CD1c-positive myeloid dendritic cell (primary cell): Measurements from ENCODE around the gene ZNHIT6.
"Not testable (repeated sequence)": the region's sequence is repeated elsewhere in the genome, so short reads cannot be mapped to it uniquely, and the experiment has no call there.

ENCODE experiments used
- DNase-seq: peaks from one replicate; pipeline ENCODE4 v3.0.0-alpha.2; 2016; ENCODE audit errors: extremely low spot score

ZNHIT6 gene

GRCh38 chr1:85707990-85708828, at the start of gene ZNHIT6:
ZNHIT6 (minus strand) TSS chr1:85708433; CDS start chr1:85708284, 149 bp downstream.
- peak; percentile 93 for DNase-seq

DNA sequence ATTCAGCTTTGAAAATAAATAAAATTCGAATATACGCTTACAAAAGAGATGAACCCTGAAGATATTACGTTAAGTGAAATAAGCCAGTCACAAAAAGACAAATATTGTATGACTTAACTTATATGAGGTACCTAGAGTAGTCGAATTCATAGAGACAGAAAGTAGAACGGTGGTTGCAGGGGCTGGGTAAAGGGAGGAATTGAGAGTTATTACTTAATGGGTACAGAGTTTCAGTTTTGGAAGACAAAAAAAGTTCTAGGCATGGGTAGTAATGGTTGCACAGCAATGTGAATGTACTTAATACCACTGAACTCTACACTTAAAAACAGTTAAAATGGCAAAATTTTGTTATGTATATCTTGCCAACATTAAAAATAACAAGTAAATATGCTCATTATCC, 48.6 kb upstream of the ZNHIT6 start:
- no peak for DNase-seq

DNA sequence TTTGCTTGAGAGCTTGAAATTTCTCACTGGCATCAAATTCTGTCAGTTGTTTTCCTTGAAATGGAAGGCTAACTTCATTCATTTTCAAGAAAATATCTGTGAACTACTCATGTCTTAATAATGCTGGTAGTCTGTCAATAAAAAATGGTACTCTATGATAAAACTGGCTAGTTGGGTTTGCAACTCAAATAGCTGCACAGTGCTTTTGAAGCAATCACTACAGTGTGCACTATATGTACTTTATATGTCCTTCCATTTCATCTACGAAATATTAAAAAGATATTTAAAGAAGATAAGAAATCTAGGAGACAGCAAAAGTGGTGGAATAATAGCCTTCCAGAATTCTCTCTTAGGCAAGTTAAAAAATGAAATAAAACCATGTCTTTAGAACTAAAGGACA, 39.9 kb upstream of the ZNHIT6 start:
- no peak for DNase-seq

DNA sequence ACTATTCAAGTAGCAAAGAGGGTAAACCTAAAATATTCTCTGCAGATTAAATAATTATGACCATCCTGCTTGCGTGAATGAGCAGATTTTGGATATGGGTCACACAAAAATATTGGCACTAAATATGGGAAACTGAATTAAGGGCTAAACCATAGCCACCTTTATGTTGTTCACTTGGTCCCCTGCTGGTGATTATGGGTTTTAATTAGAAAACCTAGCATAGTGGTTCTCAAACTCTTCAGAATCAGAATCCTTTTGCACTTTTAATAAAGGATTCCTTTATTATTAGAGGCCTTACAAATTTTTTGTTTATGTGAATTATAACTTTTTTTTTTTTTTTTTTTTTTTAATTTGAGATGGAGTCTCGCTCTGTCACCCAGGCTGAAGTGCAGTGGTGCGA, 38.5 kb upstream of the ZNHIT6 start:
- no peak for DNase-seq

GRCh38 chr1:85743814-85744213, 35.6 kb upstream of the ZNHIT6 start:
- no peak for DNase-seq

- no peak for DNase-seq
Observed at GRCh38 chr1:85734931-85735330, 26.7 kb upstream of the ZNHIT6 start.

DNA sequence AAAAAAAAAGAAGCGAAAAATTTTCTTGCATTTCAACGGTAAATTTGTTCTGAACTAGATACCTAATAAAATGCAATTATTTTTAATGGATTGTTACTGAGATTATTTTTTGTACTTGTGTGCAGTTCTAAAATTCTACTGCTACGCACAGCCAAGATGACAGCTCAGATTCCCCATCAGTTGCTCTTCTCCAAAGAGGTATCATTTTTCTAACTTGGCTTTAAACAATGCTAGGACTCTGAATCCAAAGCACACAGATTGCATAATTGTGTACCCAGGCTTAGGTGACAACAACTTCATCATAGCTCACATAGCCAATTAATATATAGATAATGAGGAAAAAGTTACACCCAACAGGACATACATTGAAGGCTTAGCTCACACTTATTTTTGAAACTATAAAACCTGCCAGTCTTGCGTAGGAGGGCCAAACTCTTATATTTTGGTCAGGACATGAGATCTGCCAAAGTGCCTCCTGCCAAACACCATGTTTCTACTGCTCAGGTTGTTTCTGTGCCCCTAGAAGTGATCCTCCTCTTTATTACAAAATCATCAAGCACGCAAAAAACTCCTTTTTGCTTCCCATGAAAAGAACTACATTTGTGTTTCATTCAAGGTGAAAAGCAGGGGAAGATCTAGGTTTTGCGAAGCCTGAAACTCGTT, 10.6 kb upstream of the ZNHIT6 start:
- DNase-seq: no peak

DNA sequence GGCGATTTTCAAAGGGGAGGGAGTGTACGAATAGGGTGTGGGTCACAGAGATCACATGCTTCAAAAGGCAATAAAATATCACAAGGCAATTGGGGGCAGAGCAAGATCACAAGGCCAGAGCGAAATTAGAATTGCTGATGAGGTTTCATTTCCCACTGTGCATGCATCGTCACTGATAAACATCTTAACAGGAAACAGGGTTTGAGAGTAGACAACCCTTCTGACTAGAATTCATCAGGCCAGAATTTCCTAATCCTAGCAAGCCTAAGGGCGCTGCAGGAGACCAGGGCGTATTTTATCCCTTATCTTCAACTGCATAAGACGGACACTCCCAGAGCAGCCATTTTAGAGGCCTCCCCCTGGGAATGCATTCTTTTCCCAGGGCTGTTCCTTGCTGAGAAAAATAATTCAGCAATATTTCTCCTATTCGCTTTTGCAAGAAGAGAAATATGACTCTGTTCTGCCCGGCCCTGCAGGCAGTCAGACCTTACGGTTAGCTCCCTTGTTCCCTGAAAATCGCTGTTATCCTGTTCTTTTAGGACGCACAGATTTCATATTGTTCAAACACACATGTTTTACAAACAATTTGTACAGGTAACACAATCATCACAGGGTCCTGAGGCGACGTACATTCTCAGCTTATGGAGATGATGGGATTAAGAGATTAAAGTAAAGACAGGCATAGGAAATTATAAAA, 6.3 kb upstream of the ZNHIT6 start:
- DNase-seq: not testable (repeated sequence)

DNA sequence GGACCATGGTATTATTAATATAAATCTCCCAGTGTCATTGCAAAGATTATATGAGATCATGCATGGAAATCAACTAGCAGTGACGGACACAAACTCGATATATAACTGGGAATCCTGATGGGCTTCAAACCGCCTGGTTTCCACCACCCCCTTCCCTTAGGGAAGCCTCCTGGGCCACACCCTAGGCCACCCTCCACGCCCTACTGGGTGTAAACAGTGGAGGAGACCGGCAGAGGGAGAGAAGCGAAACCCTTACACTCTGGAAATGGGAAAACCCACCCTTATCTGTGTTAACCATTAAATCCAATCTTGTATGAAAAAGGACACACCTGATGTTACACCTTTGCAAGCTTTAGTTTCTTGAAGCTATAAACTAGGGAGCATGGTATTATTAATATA, 595 bp upstream of the ZNHIT6 start:
- no peak for DNase-seq

DNA sequence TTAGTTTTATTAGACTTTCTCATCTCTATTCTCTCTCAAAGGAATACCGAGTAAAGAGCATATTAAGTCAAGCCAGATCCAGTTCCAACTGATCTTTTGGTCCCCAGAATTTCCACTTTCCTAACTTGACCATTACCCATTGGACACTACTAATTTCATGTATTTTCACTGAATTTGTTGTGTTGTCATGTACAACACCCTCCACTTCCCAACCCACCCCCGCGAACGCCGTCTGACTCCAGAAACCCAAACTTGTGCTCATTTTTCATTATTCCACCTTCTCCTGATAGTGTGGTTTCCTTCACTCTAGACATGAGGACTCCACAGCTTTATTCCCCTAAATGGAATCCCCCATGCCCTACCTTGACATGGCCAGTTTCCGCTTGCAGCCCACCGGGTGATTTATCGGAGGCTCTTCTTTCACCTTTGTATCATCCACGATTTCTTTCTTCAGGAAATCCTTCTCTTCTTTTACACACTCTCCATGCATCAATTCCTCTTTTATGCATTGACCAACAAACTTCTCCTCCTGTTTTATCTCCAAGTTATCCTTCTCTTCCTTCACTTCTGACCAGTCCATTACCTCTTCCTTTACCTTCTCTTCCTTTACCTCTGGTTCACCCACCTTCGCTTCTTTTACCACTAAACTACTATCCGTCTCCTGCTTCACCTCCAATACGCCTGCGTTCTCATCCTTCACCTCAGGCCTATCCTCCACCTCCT, 805 bp downstream of the ZNHIT6 start:
- DNase-seq: peak; percentile 3

GRCh38 chr1:85705940-85706339, 2.3 kb downstream of the ZNHIT6 start:
- no peak for DNase-seq

GRCh38 chr1:85700422-85700821, 7.8 kb downstream of the ZNHIT6 start:
- no peak for DNase-seq

DNA sequence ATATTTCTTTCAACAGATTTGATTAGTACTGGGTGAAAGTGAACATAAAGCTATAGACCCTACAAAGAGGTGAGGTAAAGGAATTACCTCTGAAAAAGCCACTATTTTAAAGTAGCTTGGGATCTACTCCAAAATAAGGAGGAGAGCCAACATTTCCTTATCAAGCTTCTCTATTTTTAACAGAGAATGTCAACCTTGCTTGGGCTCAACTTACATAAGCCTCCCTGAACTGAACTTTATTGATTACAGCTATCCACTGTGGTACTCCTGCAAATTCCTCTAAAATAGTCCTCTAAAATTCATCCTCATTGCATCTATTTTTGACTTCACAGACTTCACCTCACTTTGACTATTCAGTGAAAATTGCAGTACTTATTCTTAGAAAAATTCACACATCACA, 10.3 kb downstream of the ZNHIT6 start:
- DNase-seq: no peak

DNA sequence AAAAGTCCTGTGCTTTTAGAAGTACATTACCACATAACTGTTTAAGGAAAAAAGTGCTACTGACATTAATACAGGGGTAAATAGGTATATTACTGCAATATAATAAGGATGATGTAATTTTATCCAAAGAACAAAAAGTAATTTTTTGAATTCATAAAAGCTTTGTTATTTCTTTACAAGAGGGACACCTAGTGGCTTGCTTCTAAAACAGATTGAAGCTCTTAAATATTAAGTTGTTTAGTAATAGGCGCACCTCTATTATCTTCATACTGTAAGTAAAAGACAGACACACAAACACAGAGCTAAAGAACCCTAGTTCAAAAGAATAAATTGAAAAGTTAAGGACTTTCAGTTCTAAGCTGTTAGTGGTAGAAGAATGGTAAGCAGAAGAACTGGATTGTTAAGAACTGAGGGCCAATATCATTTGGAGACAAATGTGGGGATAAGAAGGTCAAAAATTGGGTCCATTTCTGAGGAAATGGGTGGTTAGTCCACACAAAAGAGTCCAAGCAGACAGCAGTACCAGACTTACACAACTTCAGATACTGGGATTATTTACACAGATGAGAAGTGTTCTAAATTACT, 15.4 kb downstream of the ZNHIT6 start:
- no peak for DNase-seq

DNA sequence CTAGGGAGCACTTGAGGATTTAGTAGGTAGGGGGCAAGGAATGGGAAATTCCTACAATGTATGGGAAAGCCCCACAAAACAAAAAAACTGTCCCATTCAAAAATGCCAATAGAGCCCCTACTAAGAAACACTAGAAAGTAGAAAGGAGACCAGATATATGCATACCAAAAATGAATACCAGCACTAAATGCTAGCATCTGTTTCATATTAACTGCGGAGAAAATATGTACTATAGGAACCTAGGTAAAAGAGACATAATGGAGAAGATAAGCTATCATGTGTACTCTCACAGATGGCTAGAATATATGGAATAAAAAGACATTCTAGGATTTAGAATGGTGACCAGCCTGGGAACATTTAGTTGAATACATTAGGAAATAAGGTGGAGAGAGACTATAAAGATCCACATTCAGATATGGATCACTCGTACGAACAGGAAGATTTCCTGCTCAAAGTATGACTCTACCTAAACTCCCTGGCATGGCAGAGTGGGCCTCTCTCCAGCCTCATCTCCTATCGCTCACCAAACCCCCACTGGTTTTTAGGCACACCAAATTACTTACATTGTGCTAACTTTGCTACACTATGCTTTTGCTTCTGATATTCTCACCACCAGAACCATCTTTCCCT, 18.3 kb downstream of the ZNHIT6 start:
- no peak for DNase-seq

DNA sequence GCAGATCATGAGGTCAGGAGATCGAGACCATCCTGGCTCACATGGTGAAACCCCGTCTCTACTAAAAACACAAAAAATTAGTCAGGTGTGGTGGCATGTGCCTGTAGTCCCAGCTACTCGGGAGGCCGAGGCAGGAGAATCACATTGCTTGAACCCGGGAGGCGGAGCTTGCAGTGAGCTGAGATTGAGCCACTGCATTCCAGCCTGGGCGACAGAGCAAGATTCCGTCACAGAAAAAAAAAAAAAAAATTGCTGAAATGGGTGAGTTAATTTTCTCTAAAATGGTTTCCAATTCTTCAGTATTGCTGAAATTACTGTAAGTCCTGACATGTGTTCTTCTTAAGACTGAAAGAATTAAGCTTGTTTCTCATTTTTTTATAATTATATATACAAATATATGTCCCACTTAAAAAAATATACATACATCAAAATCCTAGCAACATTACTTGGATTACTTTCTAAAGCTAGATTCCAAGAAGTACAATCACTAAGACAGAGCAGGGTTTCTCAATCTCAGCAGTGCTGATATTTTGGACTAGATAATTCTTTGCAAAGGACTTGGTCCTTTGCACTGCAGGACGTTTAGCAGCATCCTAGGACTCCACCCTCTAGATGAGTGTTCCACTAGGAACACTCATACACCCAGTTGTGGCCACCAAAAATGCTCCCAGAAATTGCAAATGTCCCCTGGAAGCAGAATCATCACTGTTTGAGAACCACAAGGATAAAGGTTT, 24.8 kb downstream of the ZNHIT6 start:
- no peak for DNase-seq

DNA sequence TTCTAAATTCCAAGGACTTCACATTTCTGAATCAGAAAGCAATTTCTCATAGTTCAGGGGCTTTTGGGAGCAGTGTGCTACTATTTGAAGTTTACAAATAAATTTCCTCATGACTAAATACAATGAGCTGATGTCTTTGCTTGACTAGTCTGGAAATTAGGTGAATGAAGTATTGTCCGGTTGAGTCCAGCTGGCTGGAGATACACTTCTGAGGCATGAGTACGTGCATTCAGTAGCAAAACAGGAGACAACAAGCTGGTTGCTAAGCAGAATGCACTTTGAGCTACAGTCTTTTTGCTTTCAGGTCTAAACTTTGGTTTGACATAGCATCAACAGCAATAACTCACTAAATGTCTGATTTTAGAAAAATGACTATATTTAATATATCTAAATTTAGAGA, 27.1 kb downstream of the ZNHIT6 start:
- DNase-seq: no peak

- no peak for DNase-seq
Observed at GRCh38 chr1:85678193-85678592, 30.0 kb downstream of the ZNHIT6 start.

DNA sequence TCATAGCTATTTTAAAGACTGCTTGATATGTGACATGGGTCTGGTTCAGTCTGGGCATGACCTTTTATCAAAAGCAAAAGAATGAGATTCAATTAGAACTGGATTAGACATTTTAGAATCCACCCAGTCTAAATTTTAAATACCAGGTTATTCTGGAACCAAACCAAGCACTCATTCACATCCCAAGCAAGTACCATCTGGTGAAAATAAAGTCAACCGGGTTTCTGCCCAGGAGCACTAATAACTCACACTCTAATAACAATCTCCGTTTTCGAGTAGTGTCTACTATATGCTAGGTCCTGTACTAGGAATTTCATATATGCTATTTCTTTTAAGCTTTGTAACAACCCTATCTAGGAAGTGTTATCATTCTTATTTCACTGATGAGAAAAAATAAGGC, 30.6 kb downstream of the ZNHIT6 start:
- no peak for DNase-seq

- no peak for DNase-seq
Observed at GRCh38 chr1:85672031-85672660, 36.1 kb downstream of the ZNHIT6 start.
